GM11168 (cell line): ENCODE data around the gene LENG9.
"Not testable (repeated sequence)": the region's sequence is repeated elsewhere in the genome, so short reads cannot be mapped to it uniquely, and the experiment has no call there.

Source experiments
- in situ Hi-C: fragments of 300-500 bp; cut with MboI; formaldehyde crosslinking; loops from one replicate; pipeline ENCODE4 v1.12.0; 2022; ENCODE audit warnings: low sequenced_read_pairs; ENCODE audit not compliant: unreplicated experiment

Gene LENG9

DNA sequence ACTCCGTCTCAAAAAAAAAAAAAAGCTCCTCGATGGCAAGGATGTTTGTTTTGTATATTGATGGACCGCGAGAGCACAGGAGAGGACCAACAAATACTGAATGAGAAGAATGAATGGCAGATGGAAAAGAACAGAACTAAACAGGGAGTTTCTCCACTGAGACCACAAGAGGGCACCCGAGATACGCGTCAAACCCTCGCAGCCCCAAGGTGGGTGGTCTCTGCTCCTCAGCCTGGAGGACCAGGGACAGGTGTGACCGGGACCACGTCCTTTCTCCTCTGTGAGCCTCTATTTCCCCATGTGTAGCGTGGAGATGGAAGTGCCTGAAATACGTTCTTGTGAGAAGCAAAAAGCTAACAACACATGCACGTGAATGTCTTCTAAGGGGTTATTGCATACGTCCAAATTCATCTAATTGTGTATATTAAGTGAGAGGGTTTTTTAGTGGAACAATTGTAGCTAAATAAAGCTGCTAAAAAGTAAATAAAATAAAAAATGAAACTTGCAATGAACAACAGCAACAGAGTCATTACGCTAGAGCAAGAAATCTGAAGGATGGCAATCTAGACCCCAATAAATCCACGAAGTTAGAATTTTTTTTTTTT is 17.9 kb upstream of the LENG9 start:
- in situ Hi-C loops, result no loop called here

DNA sequence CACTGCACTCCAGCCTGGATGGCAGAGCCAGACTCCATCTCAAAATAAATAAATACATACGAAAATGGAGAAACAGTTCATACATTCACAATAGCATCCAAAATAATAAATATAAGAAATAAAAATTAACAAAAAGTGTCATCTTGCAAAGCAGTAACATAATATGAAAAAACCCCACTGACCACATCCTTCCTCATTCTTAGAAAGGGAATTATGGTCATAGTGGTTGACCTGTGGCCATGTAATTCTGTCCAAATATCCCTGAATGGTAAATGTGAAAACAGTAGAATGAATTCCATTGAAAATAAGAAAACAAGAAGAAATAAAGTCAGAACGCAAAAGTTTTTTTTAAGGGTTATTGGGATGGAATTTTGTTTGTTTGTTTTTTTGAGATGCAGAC is 16.5 kb upstream of the LENG9 start:
- in situ Hi-C loops, result no loop called here

DNA sequence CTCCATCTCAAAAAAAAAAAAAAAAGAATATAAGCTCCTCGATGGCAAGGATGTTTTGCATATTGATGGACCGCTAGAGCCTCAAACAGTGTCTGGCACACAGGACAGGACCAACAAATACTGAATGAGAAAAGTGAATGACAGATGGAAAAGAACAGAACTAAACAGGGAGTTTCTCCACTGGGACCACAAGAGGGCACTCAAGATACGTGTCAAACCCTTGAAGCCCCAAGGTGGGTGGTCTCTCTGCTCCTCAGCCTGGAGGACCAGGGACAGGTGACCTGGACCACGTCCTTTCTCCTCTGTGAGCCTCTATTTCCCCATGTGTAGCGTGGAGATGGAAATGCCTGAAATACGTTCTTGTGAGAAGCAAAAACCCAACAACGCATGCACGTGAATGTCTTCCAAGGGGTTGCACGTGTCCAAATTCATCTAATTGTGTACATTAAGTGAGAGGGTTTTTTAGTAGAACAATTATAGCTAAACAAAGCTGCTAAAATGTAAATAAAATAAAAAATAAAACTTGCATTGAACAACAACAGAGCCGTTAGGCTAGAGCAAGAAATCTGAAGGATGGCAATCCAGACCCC is 15.2 kb upstream of the LENG9 start:
- in situ Hi-C loops, result loop anchor here (10.0 kb wide), 1 partner anchor 196 kb away; no protein-coding TSS in a partner anchor

DNA sequence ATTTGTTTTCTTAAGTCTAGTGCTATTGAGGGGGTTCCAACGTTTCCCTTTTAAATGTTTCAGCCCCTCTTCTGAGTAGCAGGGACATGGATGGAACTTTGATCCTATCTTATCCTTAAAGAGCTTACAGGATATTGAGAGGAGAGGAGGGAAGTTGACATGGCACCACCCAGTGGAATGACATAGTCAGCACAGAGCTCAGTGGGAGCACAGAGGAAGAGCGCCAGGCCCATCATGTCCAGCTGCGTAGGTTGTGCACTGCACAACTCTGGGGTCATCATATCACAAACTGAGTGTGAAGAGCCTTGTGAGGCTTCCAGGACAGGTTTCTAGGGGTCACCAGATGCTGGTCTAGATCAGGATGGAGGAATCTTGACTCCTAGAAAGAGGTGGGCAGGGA is 14.1 kb upstream of the LENG9 start:
- in situ Hi-C loops, result loop anchor here (10.0 kb wide), 1 partner anchor 197 kb away; no protein-coding TSS in a partner anchor

DNA sequence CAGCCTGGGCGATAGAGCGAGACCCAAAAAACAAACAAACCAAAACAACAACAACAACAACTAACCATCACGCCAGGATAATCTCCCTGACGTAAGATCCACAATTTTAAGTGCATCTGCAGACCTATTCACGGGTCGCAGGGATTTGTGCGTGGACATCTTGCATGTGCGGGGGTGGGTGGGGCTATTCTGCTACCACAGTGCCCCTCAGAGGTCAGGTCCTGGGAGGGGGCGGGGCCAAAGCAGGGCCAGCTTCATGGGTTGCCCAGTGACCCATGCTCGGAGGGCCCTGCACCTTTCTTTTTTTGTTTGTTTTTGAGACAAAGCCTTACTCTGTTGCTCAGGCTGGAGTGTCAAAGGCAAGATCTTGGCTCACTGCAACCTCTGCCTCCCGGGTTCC is 12.1 kb upstream of the LENG9 start:
- in situ Hi-C loops, result loop anchor here (10.0 kb wide), 1 partner anchor 199 kb away; no protein-coding TSS in a partner anchor

DNA sequence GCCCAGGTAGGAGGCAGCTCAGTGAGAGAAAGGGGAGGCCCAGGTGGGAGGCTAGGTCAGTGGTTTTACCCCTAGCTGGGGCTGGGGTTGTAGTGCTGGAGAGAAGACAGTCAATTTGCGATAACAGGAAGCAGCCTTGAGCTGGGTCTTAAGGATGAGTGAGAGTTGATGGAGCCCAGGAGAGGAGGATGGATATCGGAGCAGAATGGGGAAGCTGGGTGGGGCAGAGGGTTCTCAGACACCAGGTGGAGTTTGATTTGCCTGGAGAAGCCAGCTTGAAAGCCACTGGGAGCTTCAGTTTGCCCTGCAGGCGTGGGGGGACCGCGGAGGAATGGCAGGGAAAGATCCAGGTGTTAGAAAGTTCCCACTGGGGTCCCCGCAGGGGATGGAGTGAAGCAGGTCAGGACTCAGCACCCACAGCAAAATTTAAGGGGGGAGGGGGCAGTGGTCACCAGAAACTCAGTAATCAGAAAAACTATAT is 10.4 kb upstream of the LENG9 start:
- in situ Hi-C loops, result loop anchor here (10.0 kb wide), 1 partner anchor 201 kb away; no protein-coding TSS in a partner anchor

DNA sequence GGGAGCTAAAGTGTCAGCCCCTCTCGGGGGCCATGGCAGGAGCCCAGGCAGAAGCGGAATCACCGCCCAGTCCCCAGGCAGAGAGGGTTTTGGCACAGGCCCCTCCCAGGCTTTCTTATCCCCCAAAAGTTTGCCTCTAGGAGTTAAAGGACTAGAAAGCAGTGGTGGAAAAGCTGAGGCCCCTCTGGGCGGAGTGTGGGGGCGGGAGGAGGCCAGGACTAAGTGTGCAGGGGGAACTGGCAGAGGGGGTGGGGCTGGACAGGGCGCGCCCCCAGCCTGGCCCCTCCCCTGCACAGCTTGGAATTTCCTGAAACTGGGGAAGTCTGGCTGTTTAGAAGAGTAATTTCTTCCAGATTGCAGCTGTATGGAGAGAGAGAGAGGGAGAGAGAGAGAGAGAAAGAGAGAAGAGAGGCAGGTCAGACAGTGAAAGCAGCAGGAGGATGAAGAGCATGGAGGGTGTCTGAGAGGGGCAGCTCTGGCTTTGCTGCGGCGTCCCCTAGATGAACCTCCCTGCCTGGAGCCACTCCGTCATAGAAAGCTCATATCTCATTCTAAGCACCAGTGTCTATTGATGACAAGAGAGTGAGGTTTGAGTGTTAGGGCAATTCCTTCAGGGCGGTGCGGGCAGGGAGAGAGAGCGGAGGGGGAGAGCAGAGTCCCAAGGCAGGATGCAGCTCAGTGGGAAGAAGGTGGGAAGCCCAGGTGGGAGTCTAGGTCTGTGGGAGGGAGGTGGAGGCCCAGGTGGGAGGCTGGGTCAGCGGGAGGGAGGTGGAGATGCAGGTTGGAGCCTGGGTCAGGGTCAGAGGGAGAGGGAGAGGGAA is 9.7 kb upstream of the LENG9 start, which contains the start of gene CDC42EP5:
Gene CDC42EP5 (minus strand): TSS at position 226 of the 821 bp plus-strand sequence. CDS start 7,749 bp downstream, outside the sequence.
- in situ Hi-C loops, result loop anchor here (10.0 kb wide), 1 partner anchor 202 kb away; no protein-coding TSS in a partner anchor

DNA sequence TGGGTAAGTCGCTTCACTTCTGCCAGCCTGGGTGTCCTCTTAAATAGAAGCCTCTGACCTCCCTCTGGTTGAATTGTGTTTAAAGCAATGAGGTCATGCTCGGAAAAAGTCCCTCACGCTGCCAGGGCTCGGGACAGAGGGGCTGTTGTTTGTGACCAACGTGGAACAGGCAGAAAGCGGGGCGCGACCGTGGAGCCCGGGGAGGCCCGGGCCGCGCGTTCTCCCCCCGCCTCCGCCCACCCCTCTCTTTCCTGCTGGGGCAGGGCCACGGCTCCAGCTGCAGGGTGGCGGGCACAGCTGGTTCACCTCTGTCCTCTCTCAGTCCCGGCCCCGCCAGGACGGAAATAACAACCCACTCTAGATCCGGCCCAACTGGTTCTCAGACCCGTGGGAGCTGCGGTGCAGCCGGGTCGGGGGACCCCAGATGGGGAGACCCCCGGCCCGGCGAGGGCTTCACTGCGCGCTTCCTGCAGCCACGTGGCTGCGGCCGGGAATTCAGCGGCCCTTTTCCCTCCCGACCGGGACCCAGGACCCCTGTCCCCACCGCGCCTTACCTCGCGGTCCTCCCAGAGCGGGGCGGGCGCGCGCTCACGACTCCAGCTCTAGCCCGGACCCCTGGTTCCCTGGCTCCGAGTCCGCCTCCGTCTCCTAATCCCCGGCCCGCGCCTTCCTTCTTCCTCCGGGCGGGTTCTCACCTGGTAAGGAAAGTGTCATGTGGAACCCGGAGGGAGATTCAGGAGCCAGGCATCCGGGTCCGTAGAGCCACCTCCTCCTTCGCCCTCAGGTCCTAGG is 7.6 kb upstream of the LENG9 start:
- in situ Hi-C loops, result loop anchor here (10.0 kb wide), 1 partner anchor 204 kb away; no protein-coding TSS in a partner anchor

DNA sequence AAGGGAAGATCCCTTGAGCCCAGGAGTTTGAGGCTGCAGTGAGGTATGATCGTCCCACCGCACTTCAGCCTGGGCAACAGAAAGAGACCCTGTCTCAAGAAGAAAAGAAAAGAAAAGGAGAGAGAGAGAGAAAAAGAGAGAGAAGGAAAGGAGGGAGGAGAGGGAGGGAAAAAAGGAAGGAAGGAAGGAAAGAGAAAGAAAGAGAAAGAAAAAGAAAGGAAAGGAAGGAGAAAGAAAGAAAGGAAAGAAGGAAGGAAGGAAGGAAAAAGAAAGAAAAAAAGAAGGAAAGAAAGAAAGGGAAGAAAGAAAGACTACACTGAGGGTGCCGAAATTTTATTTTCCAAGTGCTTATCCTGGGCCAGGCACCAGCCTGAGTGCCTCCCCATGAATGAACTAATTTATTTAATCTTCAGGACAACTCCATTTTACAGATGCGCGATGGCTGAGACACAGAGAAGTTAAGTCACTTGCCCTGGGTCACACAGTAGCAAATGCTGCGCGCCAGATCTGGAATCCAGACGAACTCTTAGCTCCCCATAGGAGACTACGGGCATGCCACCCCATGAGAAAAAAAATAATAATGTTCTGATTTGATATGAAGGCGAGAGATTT is 6.8 kb upstream of the LENG9 start:
- in situ Hi-C loops, result loop anchor here (10.0 kb wide), 1 partner anchor 204 kb away; no protein-coding TSS in a partner anchor

DNA sequence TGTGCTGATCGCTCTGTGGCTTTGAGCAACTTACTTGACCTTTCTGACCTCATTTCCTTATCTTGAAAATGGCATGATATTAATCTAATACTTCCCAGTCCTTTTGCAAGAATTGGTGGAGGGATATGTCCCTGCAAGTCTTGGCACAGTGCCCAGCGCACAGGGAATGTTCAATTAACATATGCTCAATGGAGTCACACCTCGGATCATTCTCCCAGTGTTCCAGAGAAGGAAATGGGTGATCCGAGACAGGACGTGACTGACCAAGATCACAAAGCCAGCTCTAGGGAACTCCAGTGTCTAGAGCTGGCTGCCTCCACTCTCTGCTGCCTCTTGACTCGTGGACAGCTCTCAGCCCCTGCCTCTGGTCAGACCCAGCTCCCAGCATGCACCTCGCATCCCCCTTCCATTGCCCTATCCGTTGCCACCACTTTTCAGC is 5.9 kb upstream of the LENG9 start:
- in situ Hi-C loops, result no loop called here

DNA sequence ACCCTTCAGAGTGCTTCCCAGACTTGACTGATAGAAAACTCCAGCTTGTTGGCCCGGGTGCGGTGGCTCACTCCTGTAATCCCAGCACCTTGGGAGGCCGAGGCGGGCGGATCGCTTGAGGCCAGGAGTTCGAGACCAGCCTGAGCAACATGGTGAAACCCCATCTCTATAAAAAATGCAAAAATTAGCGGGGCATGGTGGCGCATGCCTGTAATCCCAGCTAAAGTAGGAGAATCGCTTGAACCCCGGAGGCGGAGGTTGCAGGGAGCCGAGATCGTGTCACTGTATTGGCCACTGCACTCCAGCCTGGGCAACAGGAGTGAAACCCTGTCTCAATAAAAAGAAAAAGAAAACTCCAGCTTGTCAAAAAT is 2.5 kb upstream of the LENG9 start:
- in situ Hi-C loops, result not testable (repeated sequence)

DNA sequence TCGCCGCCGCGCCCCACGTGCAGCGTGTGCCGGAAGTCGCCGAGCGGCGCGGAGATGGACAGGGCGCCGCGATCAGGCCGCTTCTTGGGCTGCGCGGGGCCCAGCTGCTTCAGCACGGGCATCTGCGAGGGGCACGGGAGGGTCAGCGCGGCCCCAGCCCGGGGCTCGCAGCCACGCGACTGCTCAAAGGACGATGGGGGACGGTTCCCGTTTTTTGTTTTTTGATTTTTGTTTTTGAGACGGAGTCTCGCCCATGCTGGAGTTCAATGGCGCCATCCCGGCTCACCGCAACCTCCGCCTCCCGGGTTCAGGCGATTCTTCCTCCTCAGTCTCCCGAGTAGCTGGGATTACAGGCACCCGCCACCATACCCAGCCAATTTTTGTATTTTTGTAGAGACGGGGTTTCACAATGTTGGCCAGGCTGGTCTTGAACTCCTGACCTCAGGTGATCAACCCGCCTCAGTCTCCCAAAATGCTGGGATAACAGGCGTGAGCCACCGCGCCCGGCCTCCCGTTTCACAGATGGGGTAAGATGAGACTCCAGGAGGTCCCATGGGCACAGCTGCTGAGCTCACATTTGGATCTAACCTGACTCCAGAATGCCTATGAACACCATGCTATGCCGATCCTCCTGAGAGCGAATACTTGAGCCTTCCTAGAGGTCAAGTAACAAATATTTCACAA is 2.0 kb upstream of the LENG9 start:
- in situ Hi-C loops, result no loop called here

DNA sequence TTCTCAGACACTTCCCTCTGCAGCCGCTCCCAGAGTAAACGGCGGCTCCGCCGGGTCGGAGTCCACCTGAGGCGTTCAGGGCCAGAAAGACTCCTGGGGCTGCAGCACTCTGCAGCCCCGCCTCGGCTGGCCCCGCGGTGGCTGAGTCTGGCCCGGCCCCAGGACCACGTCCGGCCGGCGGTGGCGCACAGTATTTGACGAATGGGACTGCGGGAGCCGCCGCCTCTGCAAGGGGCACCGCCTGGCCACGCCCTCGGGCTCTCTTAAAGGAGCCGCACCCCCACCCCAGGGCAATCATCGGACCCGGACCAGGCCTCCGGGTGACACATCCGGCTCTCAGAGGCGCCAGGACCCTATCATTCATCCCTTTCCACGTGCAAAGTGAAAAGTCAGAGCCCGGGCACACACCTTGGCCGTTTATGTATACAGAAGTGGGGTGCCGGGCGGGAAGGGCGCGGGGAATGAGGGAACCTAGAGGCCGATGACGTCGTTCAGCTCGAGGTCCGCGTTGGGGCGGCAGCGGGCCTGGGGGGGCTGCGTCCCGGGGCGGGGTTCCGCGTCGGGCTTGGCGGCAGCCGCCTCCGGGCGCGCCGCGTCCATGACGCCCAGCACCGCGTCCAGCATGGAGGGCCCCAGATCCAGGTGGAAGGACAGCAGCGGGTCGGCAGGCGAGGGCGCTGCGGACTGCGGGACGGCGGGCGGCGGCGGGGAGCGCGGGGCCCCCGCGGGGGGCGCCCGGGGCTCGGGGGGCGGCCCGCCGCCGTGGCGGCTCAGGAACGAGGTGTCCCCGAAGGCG is 1.2 kb upstream of the LENG9 start:
- in situ Hi-C loops, result no loop called here

DNA sequence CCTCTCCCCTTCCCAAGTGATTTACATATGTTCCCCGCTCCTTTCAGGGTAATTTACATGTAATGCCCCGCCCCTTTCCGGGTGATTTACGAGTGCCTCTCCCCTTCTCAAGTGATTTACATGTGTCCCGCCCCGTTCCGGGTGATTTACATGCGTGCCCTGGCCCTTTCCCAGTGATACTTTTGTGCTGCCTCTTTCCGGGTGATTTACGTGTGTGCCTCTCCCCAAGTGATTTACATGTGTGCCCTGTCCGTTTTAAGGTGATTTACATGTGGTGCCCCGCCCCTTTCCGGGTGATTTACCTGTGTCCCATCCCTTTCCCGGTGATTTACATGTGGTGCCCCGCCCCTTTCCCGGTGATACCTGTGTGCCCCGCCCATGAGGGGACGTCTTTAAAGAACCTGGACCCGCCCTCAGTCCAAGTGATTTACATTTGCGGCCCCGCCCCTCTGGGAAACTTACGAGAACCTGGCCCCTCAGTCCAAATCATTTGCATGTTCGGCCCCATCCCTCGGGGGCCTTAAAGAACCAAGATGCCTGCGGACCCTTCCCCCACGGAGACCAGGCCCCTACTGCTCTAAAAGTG is 559 bp upstream of the LENG9 start:
- in situ Hi-C loops, result no loop called here

DNA sequence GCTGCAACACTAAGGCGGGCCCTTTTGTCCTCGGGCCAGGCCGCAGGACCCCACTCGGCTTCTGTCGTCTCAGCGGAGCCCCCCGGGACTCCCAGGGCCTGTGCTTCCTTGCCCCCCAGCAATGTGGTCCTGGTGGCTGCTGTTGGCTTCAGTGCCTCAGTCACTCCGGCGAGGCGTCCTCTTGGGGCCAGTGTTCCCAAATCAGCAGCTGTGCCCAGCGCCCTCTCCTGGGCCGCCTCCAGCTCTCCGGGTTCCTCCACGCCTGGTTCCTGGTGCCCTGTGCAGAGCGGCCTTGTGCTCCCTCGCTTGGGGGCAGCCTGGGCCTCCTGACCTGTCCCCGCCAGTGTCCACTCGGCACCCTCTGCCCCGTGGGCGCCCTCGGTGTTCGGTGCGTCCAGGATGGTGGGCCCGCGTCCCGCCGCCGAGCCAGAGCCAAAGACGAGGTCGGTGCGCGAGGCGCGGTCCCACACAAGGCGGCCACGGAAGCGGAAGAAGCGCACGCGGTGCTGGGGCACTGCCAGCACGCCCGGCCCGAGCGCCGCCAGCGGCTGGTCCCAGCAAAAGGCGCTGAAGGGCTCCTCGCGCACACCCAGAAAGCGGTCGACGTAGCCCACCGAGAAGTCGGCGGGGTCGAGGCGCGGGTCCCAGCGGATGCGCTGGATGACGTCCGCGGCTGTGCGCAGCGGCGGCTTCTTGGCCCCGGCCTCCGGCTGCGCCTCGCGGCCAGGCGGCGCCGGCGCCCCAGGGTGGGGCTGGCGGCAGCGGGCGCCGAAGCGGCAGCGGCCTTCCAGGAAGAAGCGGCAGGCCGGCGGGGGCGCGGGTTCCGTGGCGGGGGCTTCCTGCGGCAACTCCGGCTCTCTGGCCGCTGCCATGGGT is 685 bp downstream of the LENG9 start:
- in situ Hi-C loops, result no loop called here

DNA sequence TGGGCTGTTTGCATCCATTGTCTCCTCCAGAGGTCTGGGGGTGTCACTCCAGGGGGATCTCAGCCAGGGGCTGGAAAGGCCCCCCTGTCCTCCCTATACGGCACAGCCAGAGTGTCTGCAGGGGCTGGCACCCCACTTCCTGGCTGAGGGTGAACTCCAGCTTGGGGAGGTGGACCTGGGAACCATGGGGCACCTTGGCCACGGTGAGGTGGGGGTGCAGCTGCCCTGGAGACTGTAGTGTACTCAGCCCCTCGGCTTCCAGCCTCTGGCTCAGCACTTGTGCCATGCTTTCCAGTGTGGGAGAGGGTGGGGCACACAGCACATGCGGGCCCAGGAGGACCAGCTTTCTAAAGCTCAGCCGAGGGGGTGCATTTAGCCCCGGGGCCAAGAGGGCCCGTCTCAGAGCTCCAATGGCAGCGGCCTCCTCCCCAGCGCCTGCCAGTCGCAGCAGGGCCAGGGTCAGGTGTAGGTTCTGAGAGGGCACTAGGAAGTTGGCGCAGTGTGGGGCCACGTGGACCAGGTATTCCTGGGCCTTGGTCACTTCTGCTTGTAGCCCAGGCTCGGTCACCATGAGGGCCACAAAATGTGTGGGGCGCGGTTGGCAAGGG is 1.4 kb downstream of the LENG9 start:
- in situ Hi-C loops, result no loop called here

DNA sequence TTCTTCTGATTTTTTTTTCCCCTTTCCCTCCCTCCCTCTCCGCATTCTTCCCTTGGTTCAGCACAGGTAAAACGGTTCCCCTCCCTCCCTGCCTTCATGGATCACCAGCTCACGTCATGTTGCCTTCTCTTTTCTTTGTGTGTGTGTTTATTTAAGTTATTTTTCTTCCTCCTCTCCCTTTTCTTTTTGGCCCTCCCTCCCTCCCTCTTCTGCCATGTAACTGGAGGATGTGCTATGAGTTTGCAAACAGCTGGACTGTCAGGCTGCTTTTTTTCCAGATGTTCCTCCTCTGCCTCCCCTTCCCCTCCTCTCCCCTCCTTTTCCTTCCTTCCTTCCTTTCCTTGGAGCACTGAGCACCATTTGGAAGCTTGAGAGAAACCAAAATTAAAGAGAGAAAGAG is 2.0 kb downstream of the LENG9 start:
- in situ Hi-C loops, result no loop called here
